ENCODE results near the gene CNR1.

Gene CNR1

DNA sequence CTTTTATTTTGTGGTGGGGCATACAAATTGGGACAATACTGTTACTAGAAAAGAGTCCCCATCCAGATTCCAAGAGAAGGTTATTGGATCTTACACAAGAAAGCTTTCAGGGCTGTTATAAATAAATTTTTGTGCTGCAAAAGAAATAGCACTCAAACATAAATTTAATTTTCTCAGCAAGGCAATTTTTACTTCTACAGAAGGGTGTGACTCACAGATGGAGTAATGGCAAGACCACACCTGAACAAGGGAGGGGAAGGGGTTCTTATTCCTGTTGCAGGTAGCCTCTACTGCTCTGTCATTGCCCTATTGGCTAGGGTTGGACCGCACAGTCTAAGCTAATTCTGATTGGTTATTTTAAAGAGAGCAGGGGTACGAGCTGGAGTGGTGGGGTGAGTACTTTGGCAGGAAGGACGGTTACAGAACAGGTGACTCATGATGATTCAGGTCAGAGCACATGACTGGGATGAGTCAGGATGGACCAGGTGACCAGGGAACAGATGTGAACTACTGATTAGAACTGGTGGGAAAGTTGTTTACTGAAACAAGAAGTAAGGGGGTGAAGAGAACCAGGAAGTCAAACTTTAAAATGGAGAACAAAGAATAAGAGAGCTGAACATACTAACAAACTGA is 41.1 kb downstream of the CNR1 start:
- Histone ChIP-seq H3K27me3 (replicated peaks; ENCODE audit: control insufficient read depth, insufficient read depth, low read length, poor library complexity, severe bottlenecking) (no peaks in the 10 kb centered on the region), H3K9me3 (ENCODE audit: control insufficient read depth, low read length) (no peaks in the 10 kb centered on the region), H3K4me3 (ENCODE audit: insufficient read depth, low read depth, low read length, poor library complexity, severe bottlenecking) (no peak overlapping the region), H3K4me1 (ENCODE audit: control insufficient read depth, insufficient read depth, low read length, poor library complexity, severe bottlenecking) (no peaks in the 10 kb centered on the region), H3K27ac (ENCODE audit: insufficient read depth, low read length, poor library complexity, severe bottlenecking) (no peak overlapping the region), H3K36me3 (ENCODE audit: control insufficient read depth, insufficient read depth, low read length) (no peaks in the 10 kb centered on the region)
- DNase-seq = no peak

DNA sequence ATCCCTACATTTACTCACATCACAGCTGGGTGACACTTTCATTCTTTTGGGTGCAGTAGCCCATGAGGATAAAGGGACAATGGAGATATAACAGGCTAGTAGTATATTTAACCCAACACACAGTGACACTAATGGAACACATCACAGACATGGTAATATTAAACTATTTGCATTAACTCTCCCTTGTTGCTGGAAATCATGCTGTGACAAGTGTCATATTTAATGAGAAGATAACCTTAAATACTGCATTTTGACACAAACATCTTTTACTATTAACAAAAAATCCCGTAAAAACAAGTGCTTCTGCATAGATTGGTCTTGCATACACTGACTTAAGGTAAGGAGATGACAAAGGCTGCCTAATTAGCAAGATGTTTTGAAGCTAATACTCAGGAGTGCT is 45.5 kb downstream of the CNR1 start:
- no peak for DNase-seq
- Histone ChIP-seq H3K36me3 (ENCODE audit: control insufficient read depth, insufficient read depth, low read length) (no peaks in the 10 kb centered on the region), H3K4me1 (ENCODE audit: control insufficient read depth, insufficient read depth, low read length, poor library complexity, severe bottlenecking) (no peaks in the 10 kb centered on the region), H3K4me3 (ENCODE audit: insufficient read depth, low read depth, low read length, poor library complexity, severe bottlenecking) (no peak overlapping the region), H3K27me3 (replicated peaks; ENCODE audit: control insufficient read depth, insufficient read depth, low read length, poor library complexity, severe bottlenecking) (no peaks in the 10 kb centered on the region), H3K9me3 (ENCODE audit: control insufficient read depth, low read length) (no peaks in the 10 kb centered on the region), H3K27ac (ENCODE audit: insufficient read depth, low read length, poor library complexity, severe bottlenecking) (no peak overlapping the region)

DNA sequence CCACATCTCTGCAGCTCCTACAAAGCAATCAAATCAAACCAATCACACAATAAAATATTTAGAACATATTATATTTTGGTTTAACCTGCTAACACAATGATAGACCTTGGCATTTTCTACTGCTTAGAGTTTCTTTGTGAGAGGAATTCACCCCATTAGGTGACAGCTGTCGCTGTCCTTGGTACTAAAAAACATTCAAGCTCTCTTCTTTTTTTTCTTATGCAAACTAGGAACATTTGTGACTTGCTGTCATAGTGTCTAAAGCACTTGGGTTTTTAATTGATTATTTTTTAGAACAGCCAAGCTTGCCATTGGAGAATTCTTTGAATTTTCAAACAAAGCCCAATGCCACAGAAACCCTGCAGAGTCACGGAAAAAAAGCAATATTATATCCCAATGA is 46.4 kb downstream of the CNR1 start:
- no peak overlapping the region for H3K27ac ChIP-seq (ENCODE audit: insufficient read depth, low read length, poor library complexity, severe bottlenecking)
- no peaks in the 10 kb centered on the region for H3K9me3 ChIP-seq (ENCODE audit: control insufficient read depth, low read length)
- H3K4me1 ChIP-seq (ENCODE audit: control insufficient read depth, insufficient read depth, low read length, poor library complexity, severe bottlenecking) = no peaks in the 10 kb centered on the region
- no peaks in the 10 kb centered on the region for H3K27me3 ChIP-seq (replicated peaks; ENCODE audit: control insufficient read depth, insufficient read depth, low read length, poor library complexity, severe bottlenecking)
- no peak overlapping the region for H3K4me3 ChIP-seq (ENCODE audit: insufficient read depth, low read depth, low read length, poor library complexity, severe bottlenecking)
- no peaks in the 10 kb centered on the region for H3K36me3 ChIP-seq (ENCODE audit: control insufficient read depth, insufficient read depth, low read length)
- DNase-seq = no peak

DNA sequence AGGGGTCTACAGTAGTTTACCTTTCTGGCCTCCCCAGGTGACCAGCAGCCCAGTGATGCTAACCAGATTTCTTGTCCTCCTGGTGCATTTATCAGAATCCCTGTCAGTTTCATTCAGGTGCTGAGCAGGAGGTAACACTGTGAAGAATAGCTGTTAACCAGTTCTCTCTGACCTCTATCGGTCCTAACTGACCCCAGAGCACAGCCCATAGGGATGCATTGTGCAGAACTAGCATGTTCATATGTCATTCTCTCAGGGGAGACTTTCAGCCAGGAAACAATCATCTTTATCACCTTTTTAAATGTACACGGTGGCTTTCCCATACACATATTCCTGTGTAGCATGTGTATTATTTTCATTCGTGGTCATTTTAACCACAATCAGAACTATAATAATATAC is 49.9 kb downstream of the CNR1 start:
- Histone ChIP-seq H3K27me3 (replicated peaks; ENCODE audit: control insufficient read depth, insufficient read depth, low read length, poor library complexity, severe bottlenecking) (peaks cover 3% of the 10 kb centered on the region), H3K27ac (ENCODE audit: insufficient read depth, low read length, poor library complexity, severe bottlenecking) (no peak overlapping the region), H3K4me1 (ENCODE audit: control insufficient read depth, insufficient read depth, low read length, poor library complexity, severe bottlenecking) (no peaks in the 10 kb centered on the region), H3K4me3 (ENCODE audit: insufficient read depth, low read depth, low read length, poor library complexity, severe bottlenecking) (no peak overlapping the region), H3K36me3 (ENCODE audit: control insufficient read depth, insufficient read depth, low read length) (no peaks in the 10 kb centered on the region), H3K9me3 (ENCODE audit: control insufficient read depth, low read length) (no peaks in the 10 kb centered on the region)
- DNase-seq = no peak

DNA sequence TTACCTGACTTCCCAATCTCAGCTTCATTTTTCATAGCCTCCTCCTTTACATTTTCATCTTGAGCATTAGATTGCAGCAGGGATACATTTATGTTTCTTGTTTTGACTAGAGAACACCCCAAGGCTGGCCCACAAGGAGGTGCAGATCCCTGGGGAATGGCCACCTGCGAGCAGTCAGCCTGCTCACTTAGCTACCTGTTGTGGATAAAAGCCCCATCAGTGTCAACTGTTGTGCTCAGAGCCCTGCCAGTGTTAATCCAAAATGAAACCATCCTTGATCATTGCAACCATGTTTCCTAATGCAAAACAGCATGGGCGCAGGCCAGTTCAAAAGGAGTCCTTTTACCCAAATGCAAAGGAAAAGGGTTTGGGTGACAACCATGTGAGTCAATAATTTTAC is 50.8 kb downstream of the CNR1 start:
- Histone ChIP-seq H3K27me3 (replicated peaks; ENCODE audit: control insufficient read depth, insufficient read depth, low read length, poor library complexity, severe bottlenecking) (peaks cover 3% of the 10 kb centered on the region), H3K4me3 (ENCODE audit: insufficient read depth, low read depth, low read length, poor library complexity, severe bottlenecking) (no peak overlapping the region), H3K36me3 (ENCODE audit: control insufficient read depth, insufficient read depth, low read length) (no peaks in the 10 kb centered on the region), H3K4me1 (ENCODE audit: control insufficient read depth, insufficient read depth, low read length, poor library complexity, severe bottlenecking) (no peaks in the 10 kb centered on the region), H3K27ac (ENCODE audit: insufficient read depth, low read length, poor library complexity, severe bottlenecking) (no peak overlapping the region), H3K9me3 (ENCODE audit: control insufficient read depth, low read length) (no peaks in the 10 kb centered on the region)
- DNase-seq = no peak

DNA sequence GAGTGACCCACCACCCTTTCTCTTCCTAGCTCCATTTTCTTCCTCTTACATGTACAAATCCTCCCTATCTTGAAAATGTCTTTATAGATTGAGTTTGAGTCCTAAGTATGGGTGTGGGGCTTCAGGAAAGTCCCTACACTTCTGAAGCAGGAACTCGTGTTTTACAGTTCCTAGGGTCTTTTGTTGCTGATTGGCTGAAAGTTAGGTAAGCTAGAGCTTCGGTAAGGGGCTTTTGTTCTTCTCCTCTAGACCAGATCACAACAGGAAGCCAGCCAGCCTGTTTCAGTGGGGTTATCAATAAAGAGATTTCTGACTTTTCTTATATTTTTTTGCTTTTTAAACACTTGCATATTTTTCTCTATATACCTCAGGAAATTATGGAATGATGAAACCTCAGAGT is 51.3 kb downstream of the CNR1 start:
- Histone ChIP-seq H3K27ac (ENCODE audit: insufficient read depth, low read length, poor library complexity, severe bottlenecking) (no peak overlapping the region), H3K9me3 (ENCODE audit: control insufficient read depth, low read length) (no peaks in the 10 kb centered on the region), H3K27me3 (replicated peaks; ENCODE audit: control insufficient read depth, insufficient read depth, low read length, poor library complexity, severe bottlenecking) (peaks cover 3% of the 10 kb centered on the region), H3K36me3 (ENCODE audit: control insufficient read depth, insufficient read depth, low read length) (no peaks in the 10 kb centered on the region), H3K4me3 (ENCODE audit: insufficient read depth, low read depth, low read length, poor library complexity, severe bottlenecking) (no peak overlapping the region), H3K4me1 (ENCODE audit: control insufficient read depth, insufficient read depth, low read length, poor library complexity, severe bottlenecking) (no peaks in the 10 kb centered on the region)
- DNase-seq = no peak

DNA sequence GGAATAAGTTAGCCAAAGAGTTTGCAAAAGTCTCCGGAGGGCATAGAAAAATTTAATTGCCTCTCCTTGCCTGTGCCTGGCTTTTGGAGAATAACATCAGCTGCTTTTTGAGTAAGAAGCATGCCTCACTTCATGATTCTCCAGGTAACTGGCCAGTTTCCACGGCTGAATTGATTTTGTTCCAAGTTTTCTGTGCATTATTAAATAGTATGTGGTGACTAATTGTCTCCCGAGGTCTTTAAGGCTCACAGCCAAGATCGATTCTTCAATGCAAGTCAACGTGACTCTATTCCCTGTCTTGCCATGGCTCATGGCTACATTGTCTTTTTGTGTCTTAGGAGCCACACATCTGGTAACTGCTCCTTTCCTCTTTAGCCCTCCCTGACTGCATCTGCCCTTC is 54.2 kb downstream of the CNR1 start:
- Histone ChIP-seq H3K9me3 (ENCODE audit: control insufficient read depth, low read length) (no peaks in the 10 kb centered on the region), H3K27ac (ENCODE audit: insufficient read depth, low read length, poor library complexity, severe bottlenecking) (no peak overlapping the region), H3K27me3 (replicated peaks; ENCODE audit: control insufficient read depth, insufficient read depth, low read length, poor library complexity, severe bottlenecking) (peaks cover 3% of the 10 kb centered on the region), H3K4me3 (ENCODE audit: insufficient read depth, low read depth, low read length, poor library complexity, severe bottlenecking) (no peak overlapping the region), H3K36me3 (ENCODE audit: control insufficient read depth, insufficient read depth, low read length) (no peaks in the 10 kb centered on the region), H3K4me1 (ENCODE audit: control insufficient read depth, insufficient read depth, low read length, poor library complexity, severe bottlenecking) (no peaks in the 10 kb centered on the region)
- DNase-seq = no peak

DNA sequence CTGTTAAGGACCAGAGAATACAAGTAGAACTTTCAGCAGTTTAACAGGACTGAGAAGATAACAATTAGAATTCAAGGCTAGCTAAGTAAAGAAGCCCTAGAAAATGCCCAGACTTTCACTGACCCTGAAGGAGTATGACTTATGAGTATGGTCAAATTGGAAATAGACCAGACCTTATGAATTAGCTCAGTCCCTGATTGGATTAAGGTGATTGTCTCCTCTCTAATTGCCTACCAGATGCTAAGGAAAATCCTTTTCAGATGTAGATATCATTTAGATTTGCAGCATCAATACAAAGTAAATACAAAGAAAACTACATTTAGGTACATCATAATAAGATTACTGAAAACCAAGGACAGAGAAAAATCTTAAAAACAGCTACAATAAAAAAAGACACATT is 58.9 kb downstream of the CNR1 start:
- H3K36me3 ChIP-seq (ENCODE audit: control insufficient read depth, insufficient read depth, low read length) = no peaks in the 10 kb centered on the region
- H3K9me3 ChIP-seq (ENCODE audit: control insufficient read depth, low read length) = no peaks in the 10 kb centered on the region
- no peak for DNase-seq
- H3K4me1 ChIP-seq (ENCODE audit: control insufficient read depth, insufficient read depth, low read length, poor library complexity, severe bottlenecking) = no peaks in the 10 kb centered on the region
- H3K4me3 ChIP-seq (ENCODE audit: insufficient read depth, low read depth, low read length, poor library complexity, severe bottlenecking) = no peak overlapping the region
- H3K27me3 ChIP-seq (replicated peaks; ENCODE audit: control insufficient read depth, insufficient read depth, low read length, poor library complexity, severe bottlenecking) = peaks cover under 1% of the 10 kb centered on the region
- H3K27ac ChIP-seq (ENCODE audit: insufficient read depth, low read length, poor library complexity, severe bottlenecking) = no peak overlapping the region

DNA sequence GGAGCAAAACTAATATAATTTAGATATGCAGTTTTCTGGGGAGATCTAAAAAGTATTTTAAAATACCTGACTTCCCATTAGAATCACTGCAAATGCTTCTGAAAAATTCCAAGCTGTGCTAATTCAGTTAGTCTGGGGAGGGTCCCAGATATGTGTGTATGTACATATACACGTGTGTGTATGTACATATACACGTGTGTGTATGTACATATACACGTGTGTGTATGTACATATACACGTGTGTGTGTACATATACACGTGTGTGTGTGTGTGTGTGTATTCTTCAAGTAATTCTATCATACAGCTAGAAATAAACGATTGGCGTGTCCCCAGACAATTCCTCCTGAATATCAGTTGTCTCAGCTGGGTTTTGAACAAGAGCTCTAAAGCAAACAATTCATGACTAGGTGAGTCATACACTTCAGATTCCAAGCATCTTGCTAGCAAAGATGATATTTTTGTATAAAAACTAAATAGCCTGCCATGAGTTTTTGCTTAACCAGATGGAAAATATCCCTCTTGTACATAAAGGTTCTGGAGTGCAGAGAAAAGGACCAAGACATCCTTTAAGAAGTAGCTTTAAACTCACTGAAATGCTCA is 60.3 kb downstream of the CNR1 start:
- Histone ChIP-seq H3K36me3 (ENCODE audit: control insufficient read depth, insufficient read depth, low read length) (no peaks in the 10 kb centered on the region), H3K27ac (ENCODE audit: insufficient read depth, low read length, poor library complexity, severe bottlenecking) (no peak overlapping the region), H3K27me3 (replicated peaks; ENCODE audit: control insufficient read depth, insufficient read depth, low read length, poor library complexity, severe bottlenecking) (no peaks in the 10 kb centered on the region)

More for the DNA sequence above, 60.3 kb downstream of the CNR1 start:
- H3K9me3 ChIP-seq (ENCODE audit: control insufficient read depth, low read length) = no peaks in the 10 kb centered on the region
- no peak for DNase-seq
- no peaks in the 10 kb centered on the region for H3K4me1 ChIP-seq (ENCODE audit: control insufficient read depth, insufficient read depth, low read length, poor library complexity, severe bottlenecking)
- H3K4me3 ChIP-seq (ENCODE audit: insufficient read depth, low read depth, low read length, poor library complexity, severe bottlenecking) = no peak overlapping the region

Data from effector memory CD4-positive, alpha-beta T cell (primary cell).